Stimulated activated CD8-positive, alpha-beta memory T cell treated with anti-CD3 and anti-CD28 coated beads, Interleukin-12 subunit alpha, Interleukin-12 subunit beta, amount 100 ng/mL, for 24 hours (primary cell): Measurements from ENCODE around the gene MATK.

Experiments used
- DNase-seq: peaks from one replicate; pipeline ENCODE4 v3.0.0-alpha.2; 2020; ENCODE audit errors: extremely low read depth

The MATK gene

DNA sequence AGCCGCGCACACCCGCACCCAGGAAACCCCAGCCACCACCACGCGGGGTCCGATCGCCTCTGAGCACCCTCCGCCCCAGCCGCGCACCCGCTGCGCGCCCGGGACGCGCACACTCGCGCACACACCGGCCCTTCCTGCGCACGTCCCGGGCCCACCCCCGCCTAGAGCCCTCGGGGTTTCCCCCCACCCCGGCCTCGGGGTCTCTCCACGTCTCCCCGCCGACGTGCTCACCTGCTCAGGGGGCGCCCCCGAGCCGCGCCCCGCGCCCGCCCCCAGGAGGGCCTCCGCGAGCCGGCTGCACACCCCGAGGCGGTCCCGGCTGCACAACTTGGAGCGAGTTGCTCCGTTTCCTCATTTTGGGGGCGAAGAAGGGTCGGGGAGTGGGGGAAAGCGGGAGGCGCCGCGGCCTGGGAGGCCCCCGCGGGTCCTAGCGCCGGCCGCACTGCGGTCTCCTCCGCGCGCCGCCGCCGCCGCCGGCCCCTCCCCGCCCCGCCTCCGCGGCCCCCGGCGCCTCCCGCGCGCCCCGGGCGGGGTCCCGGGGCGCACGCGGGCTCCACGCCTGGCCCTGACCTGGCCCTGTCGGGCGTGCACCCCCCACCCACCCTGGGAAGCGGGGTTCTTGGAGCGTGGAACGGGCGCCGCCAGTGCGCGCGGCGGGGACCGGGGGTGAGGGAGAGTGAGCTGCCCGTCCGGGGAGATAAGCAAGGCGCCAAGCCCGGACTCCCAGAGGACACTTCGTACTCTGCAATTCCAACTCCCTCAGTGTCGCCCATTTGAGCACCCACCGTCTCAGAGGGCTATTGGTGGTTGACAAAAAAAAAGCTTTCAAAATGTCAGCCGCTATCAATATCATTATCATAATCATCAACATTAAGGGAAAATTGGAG lies at the start of gene MATK:
Gene MATK, minus strand, starts transcription at position 444 of the 887 bp plus-strand sequence. CDS start 1,246 bp downstream, outside the sequence.
- DNase-seq: no peak

GRCh38 chr19:3835055-3835435 lies 48.9 kb upstream of the MATK start:
- DNase-seq: no peak

DNA sequence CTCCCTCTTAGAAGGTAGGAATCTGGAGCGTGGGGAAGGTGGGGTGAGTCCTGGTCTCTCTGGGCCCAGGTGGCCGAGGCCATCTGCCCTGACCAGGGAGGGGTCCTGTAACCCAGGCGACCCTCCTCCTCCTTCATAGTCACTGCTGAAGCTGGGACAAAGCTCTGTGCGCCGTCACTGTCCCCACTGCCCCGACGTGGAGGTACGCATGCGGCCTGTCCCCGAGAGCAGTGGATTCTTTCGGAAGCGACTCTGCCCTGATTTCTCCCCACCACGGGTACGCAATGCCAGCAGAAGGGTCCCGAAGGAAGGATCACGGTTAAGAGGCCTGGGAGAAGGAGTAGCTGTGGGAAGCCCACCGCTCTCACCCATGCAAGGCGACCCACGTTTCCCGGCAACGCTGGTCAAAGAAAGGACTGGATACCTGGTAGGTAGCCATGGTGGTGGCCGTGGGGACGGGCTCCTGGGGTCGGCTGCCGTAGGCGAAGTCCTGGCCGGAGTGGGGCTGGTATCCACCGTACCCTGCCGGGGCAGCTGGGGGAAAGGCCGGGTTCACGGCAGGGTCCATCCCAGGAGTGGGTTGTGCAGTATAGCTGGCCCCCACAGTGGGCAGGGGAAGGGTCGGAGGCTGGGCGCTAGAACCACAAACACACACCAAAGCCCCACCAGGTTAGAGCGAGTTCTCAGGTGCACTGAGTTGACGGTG lies 48.3 kb upstream of the MATK start:
- DNase-seq: no peak

DNA sequence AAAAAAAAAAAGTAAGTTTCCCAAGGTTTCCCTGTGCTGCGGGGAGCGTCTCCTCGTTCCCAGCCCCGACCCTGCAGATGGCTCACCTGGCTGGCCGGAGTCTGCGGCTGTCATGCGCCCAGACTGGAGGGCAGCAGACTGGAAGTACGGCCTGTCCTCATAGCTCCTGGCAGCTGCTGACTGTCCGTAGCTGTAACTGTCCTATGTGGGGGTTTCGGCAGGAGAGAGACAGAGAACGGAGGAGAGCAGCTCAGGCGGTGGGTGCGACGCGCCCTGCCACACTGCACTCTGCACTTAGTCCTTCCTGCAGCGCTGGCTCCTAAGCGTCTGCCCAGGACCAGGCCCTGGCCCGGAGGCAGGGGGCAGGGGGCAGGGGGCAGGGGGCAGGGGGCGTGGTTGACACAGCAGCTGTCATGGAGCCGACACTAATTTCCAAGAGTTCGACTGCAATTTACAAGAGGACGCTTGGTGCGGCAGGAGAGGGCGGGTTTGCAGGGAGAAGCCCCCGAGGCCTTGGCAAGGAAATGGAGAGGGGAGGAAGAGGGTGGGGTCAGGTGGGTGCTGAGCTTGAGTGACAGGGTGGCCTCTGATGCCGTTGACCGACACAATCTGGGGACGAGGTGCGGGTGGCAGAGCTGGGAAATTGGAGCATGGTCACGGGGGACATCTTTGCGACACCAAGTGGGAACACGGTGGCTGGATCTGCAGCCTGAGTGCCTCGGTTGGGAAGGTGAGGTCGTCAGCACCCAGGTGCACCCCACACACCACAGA lies 47.6 kb upstream of the MATK start:
- DNase-seq: no peak

- no peak for DNase-seq
Observed at GRCh38 chr19:3832001-3832400, 45.8 kb upstream of the MATK start.

GRCh38 chr19:3831601-3832000 lies 45.4 kb upstream of the MATK start:
- no peak for DNase-seq

- no peak for DNase-seq
Observed at GRCh38 chr19:3830621-3831589, 44.7 kb upstream of the MATK start.

GRCh38 chr19:3827306-3827705 lies 41.1 kb upstream of the MATK start:
- no peak for DNase-seq

DNA sequence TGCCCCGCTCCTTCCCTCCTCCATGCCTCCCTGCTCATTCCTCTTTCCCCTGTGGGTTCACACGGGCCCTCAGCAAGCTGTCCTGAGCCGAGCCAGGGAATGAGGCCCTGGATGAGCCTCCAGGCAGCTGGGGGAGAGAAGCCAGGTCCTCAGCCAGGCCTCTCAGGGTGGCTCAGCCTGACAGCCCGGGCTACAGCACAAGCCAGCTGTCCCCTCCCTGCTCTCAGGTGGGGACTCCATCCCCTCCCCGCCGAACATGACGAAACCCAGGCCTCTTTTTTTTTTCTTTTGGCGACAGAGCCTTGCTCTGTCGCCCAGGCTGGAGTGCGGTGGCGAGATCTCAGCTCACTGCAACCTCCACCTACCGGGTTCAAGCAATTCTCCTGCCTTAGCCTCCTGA lies 40.0 kb upstream of the MATK start:
- DNase-seq: no peak

GRCh38 chr19:3825286-3825956 lies 39.2 kb upstream of the MATK start:
- DNase-seq: no peak

DNA sequence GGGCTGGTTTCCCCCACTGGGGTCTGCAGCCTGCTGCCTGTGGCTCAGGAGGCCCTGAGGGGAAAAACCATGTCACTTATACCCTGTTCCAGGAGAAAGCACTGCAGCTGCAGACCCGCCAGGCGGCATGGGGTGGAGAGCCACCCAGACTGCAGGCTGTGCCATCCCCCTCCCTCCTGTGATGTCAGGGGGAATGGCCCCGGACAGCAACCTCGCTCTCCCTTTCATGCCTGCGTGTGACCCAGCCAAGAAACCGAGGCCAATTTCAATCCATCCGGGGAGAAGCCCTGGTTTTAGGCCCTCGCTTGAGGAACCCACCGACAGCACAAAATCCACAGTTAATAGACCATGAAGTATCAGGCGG lies 37.2 kb upstream of the MATK start:
- no peak for DNase-seq

- no peak for DNase-seq
Observed at GRCh38 chr19:3822683-3823349, 36.6 kb upstream of the MATK start.

GRCh38 chr19:3821857-3822364 lies 35.7 kb upstream of the MATK start:
- DNase-seq: peak; percentile 62

- DNase-seq: no peak
Observed at GRCh38 chr19:3821156-3821555, 35.0 kb upstream of the MATK start.

GRCh38 chr19:3819989-3820388 lies 33.8 kb upstream of the MATK start:
- no peak for DNase-seq

- no peak for DNase-seq
Observed at GRCh38 chr19:3818918-3819317, 32.7 kb upstream of the MATK start.

- no peak for DNase-seq
Observed at GRCh38 chr19:3818466-3818865, 32.3 kb upstream of the MATK start.

- DNase-seq: no peak
Observed at GRCh38 chr19:3817761-3818160, 31.6 kb upstream of the MATK start.

GRCh38 chr19:3816566-3817218 lies 30.5 kb upstream of the MATK start:
- no peak for DNase-seq
